ENCODE results near the gene SLC1A2. TPM values are rescaled to one million over a fixed set of nuclear protein-coding genes. Genes with fewer than 3 reads are reported as not detected.

SLC1A2 gene
- polyA plus RNA-seq, 4 donors: 0.14 to 0.64 (median 0.42) TPM

DNA sequence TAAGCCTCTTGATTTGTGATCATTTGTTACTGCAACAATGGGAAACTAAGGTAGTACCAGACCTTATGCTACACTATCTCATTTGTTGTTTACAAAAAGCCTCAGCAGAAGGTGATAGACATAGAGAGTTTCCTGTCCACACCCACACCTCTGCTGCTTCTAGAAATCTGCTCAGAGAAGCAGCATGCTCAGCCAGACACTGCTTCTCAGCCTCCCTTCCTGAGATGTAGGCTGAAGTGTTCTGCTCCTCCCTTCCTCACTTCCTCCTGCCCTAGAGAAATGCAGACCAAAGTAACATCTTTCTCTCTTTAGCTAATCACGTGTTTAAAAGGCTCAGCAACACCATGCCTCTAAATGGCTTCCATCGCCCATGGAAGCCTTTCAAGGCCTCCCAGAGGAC is 88.4 kb downstream of the SLC1A2 start:
- DNase-seq (ENCODE audit: low read depth in 4 of 4, low spot score in 3 of 4): no peak

DNA sequence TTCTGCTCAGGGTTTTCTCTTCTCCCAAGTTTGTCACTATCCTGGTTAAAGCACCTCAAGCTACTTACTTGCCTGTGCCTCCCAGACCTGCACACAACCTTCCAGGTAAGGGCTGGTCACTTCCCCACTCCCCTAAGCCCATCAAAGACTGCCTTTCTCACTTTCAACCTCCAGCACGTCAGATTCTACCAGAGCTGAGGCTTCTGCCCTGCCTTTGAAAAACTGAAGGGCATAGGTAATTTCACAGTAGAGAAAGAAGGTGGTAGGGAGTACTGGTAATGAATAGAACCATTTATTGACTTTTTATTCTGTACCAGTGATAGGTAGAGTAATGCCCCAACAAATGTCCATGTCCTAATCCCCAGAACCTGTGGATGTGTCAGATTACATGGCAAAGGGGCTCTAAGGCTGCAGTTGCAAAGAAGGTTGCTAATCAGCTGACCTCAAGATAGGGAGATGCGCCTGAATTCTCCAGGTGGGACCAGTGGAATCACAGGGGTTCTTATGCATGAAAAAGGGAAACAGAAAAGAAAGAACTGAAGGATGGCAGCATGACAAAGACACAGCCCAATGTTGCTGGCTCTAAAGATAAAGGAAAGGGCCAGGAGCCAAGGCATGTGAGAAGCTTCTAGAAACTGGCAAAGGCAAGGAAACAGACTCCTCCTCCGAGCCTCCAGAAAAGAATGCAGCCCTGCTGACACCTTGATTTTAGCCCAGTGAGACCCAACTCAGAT is 89.0 kb downstream of the SLC1A2 start:
- DNase-seq (ENCODE audit: low read depth in 4 of 4, low spot score in 3 of 4): no peak

DNA sequence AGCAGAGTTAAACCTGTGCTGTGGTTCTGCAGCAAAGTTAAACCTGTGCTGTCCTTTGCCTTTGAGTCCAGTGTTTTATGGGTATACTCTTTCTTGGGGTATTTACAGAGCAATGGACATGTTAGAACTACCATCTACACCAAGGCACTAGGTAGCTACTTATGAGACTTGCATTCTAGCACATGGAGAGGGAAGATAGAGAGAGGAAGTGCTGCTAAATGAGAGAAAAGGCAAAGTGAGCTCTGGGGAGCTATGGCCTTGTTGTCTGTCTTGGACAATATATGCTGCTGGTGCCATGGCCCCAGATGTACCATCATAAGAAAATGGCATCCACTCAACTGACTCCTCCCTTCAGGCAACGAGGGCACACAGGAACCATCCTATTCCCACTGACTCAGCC is 91.5 kb downstream of the SLC1A2 start:
- DNase-seq (ENCODE audit: low read depth in 4 of 4, low spot score in 3 of 4): no peak

GRCh38 chr11:35326266-35326879 is 93.0 kb downstream of the SLC1A2 start:
- no peak for DNase-seq (ENCODE audit: low read depth in 4 of 4, low spot score in 3 of 4)

DNA sequence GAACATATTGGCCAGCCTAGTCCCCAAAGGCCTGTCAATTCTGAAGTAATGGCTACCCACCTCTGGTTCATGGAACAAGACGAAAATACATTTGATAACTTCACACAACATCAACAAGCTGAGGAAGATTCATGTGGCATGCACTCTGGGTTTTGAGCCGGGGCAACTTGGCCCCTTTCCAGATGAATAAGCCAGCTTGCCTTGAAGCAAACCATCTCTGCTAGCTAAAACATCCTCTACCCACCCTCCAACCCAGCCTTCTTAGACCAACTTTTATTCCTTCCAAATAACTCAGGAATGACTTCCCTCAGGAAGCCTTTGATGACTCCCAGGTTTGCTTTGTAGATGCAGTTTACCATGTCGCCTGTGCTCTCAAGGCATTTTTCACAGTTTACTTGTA is 94.4 kb downstream of the SLC1A2 start:
- DNase-seq (ENCODE audit: low read depth in 4 of 4, low spot score in 3 of 4): no peak

- no peak for DNase-seq (ENCODE audit: low read depth in 4 of 4, low spot score in 3 of 4)
Measured at GRCh38 chr11:35324183-35324886, 95.0 kb downstream of the SLC1A2 start.

GRCh38 chr11:35323076-35323868 is 96.1 kb downstream of the SLC1A2 start:
- no peak for DNase-seq (ENCODE audit: low read depth in 4 of 4, low spot score in 3 of 4)

DNA sequence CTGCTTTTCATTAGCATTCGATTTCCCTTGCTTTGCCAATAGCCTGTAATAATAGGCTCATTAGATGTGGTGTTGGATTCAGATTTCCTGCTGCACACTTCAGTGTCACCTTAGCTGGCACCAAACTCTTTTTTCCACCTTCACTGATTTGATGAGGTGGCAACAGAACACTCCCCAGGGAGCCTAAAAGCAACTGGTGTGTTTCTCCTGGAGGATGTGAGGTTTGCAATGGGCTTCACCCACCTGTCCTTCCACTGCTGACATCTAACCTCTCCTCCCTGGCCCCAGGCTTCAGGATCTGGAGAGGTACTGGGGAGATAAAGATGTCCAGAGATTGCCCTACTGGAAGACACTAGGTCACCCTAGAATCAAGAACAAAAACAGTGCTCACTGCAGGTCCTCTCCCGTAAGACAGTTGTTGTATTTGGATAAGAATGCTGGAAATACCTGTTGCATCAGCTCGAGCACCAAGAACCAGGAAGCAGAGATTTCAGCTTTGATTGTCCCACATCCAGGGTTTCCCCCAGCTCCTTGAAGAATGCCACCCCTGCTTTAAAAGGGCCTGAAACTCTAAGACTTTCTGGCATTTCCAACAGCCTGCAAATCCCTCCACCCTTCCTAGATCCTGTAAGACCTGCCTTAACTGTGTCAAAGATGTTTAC is 96.9 kb downstream of the SLC1A2 start:
- DNase-seq (ENCODE audit: low read depth in 4 of 4, low spot score in 3 of 4): no peak

DNA sequence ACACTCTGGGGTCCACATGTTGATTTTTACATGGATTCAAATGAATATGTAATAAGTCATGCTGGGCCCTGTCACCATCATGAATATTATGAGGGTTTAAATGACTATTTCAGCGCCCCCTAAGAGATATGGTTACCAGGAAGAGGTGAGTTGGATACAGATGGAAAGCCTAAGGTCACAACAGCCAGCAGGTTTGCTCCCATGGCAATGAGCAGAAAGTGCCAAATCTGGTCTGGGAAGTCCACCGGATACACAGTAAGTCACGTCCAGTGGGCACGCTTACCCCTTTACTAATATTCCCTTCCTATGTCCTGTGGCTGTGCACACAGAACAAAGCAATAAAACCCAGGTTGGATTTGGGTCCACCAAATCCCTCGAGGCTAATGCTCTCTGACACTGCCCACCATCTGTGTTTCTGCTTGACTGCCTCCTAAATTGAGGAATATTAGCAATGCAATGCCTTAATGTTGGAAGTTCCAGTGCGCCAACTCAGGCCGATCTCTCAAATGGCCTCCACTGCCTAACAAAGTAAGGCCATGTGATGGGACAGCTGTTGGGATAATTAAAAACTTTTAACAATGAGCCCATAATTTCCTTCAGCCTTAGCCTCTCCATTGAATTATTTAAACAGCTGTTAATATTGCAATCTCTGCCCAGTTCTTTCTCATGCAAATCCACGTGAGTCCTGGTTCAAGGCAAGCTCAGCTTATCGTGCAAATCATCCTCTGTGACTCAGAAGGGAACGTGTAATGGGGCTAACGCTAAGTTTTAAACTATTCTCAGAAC is 97.6 kb downstream of the SLC1A2 start:
- DNase-seq (ENCODE audit: low read depth in 4 of 4, low spot score in 3 of 4): no peak

GRCh38 chr11:35321111-35321510 is 98.2 kb downstream of the SLC1A2 start:
- no peak for DNase-seq (ENCODE audit: low read depth in 4 of 4, low spot score in 3 of 4)

DNA sequence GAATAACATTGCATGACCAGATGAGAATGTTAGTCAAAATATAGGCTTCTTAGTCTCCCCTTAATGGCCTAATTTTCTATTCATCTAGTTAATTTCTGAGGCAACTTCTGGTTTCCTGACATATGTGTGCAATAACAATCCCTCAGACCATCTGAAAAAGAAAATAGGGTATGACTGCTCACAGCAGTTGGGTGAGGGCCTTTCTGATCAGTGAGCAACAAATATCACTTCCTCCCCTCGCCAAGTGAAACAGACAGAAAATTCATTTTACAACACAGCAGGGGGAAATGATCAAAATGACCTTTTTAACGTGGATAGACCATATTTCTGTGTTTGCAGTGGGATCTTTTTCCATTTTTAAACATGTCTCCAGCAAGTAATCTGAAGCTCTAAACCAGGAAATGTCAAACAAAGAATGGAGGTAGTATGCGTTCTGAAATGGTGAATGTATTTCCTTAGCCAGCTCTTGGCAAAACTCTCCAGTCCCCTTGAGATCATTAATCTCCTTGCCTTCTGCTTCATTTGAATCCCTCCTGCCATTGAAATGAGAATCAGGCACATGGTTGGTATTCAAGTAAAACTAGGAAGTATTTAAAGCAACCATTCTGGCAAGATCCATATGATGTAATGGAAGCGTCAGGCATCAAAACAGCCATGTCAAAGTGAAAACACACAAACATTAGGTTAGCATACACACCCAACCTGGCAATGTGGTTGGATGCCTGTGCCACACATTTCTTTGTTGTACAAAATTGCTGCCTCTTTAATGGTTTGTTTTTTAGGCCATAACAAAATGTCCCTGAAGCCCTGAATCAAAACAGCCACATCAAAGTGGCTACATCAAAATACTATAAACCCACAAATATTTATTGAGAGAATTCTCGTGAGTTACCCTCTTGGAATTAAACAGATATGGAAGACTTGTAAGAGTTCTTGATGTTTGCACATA is 100.1 kb downstream of the SLC1A2 start:
- DNase-seq (ENCODE audit: low read depth in 4 of 4, low spot score in 3 of 4): no peak

DNA sequence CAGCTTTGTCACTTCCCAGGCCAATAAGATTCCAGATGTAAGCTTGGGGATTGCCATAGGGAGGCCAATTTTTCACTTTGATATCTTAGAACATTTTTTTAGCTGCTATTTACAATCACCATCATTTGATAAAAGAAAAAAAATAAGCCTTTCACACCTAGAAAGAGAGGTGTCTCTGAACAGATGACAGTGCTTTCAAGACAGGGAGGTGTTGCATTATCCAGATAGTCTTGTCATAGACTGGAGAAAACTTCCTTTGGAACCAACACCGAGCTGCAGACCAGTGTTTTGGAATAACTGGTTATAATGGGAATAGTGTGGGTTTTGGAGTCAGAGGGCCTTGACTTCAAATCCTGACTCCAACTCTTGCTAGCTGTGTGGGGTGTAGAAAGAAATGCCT is 101.0 kb downstream of the SLC1A2 start:
- no peak for DNase-seq (ENCODE audit: low read depth in 4 of 4, low spot score in 3 of 4)

DNA sequence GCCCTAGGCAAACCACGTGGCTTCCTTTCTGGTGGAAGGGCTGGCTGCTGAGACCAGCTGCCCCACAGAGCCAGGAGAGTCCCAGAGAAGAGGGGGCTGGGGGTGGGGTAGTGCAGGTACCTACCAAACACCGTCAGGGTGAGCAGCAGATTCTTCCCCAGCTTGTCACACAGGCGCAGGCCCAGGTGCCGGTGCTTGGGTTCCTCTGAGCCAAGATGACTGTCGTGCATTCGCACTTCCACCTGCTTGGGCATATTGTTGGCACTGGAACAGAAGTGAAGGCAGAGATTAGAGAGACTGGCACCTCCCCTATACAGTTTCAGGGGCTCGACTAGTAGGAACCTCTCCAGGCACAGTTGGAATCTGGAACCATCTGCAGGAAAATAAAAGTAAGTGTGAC is 102.1 kb downstream of the SLC1A2 start:
- no peak for DNase-seq (ENCODE audit: low read depth in 4 of 4, low spot score in 3 of 4)

DNA sequence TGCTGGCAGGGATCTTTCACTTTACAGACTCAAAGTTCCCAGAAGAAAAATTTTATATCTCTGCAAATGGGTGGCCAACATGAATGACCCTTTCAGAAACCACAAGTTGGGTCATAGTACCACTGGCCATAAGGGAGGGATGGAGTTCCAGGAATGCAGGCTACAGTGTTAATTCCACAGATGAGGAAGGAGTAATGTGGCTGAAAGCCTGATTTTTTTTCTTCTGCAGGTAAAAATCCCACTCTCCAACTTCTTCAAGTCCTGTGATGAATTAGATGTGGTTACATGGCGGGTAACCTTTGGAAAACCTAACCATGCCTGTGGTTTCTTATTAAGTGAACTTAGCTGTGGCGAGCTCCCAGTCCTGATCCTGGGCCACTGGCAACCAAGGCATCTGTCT is 103.2 kb downstream of the SLC1A2 start:
- no peak for DNase-seq (ENCODE audit: low read depth in 4 of 4, low spot score in 3 of 4)

DNA sequence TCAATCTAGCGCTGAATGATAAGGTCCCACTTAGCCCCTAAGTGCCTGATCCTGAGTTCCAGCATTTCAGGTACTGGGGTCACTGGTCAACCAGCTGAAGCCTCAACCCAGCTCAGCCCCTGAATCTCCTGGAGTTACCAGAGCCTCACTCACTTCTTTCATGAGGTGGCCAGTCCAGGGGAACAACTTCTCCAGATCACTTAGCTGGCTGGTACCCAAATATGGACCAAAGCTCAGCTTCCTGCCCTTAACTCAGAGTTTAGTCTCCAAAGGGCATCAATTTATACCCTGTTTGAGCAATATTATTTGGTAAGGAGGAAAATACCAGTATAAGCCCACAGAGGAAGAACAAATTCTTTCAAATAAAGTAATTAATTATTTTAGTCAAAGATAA is 105.6 kb downstream of the SLC1A2 start:
- no peak for DNase-seq (ENCODE audit: low read depth in 4 of 4, low spot score in 3 of 4)

- DNase-seq (ENCODE audit: low read depth in 4 of 4, low spot score in 3 of 4): no peak
Measured at GRCh38 chr11:35313066-35313759, 106.1 kb downstream of the SLC1A2 start.

- no peak for DNase-seq (ENCODE audit: low read depth in 4 of 4, low spot score in 3 of 4)
Measured at GRCh38 chr11:35311331-35311730, 108.0 kb downstream of the SLC1A2 start.

GRCh38 chr11:35308157-35308556 is 111.2 kb downstream of the SLC1A2 start:
- no peak for DNase-seq (ENCODE audit: low read depth in 4 of 4, low spot score in 3 of 4)
